Activated naive CD4-positive, alpha-beta T cell treated with anti-CD3 and anti-CD28 coated beads, Interleukin-2, amount 10 ng/mL, durations not matched to agents 7 days and 5 days (primary cell): ENCODE data around the gene LMOD2.
"Not testable (repeated sequence)": the region's sequence is repeated elsewhere in the genome, so short reads cannot be mapped to it uniquely, and the experiment has no call there.

ENCODE experiments used
- CTCF ChIA-PET: fragments of 350-600 bp; sonication (Branson Sonifier 250); formaldehyde crosslinking; loops from one replicate; lab custom pipeline; 2021; ENCODE audit warnings: antibody characterized with exemption; lab: Charles Lee
- DNase-seq: peaks from one replicate; pipeline ENCODE4 v3.0.0-alpha.2; 2020
- H3K27ac Mint-ChIP-seq: one replicate; pipeline ENCODE4 v1.8.0; 2021; ENCODE audit warnings: mild to moderate bottlenecking, moderate library complexity, mixed read lengths
- H3K27me3 Mint-ChIP-seq: one replicate; pipeline ENCODE4 v1.8.0; 2021; ENCODE audit warnings: mild to moderate bottlenecking, mixed read lengths
- H3K36me3 Mint-ChIP-seq: one replicate; pipeline ENCODE4 v1.8.0; 2021; ENCODE audit warnings: mixed read lengths
- H3K4me1 Mint-ChIP-seq: one replicate; pipeline ENCODE4 v1.8.0; 2021; ENCODE audit warnings: mixed read lengths
- H3K4me3 Mint-ChIP-seq: one replicate; pipeline ENCODE4 v1.8.0; 2021; ENCODE audit warnings: mild to moderate bottlenecking, moderate library complexity, mixed read lengths
- H3K9me3 Mint-ChIP-seq: one replicate; pipeline ENCODE4 v1.8.0; 2021; ENCODE audit warnings: mixed read lengths

LMOD2 gene

DNA sequence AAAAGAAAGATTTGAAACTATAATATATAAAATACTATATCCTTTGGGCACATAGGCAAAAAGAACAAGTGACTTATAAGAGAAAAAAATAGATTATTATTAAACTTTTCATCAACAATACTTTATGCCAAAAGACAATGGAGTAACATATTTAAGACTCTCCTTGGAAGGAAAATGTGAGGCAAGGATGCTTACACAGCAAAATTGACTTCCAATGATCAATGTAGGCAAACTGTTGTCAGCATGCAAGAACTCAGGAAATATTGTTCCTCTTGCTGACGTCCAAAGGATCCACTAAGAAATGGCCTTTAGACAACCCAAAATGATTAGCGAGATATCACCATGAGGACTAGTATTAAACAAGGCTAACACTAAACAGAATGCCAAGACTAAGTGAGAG is 22.9 kb upstream of the LMOD2 start:
- Mint-ChIP-seq H3K9me3 (no peaks in the 10 kb centered on the region), H3K4me3 (no peak overlapping the region), H3K4me1 (no peaks in the 10 kb centered on the region), H3K27me3 (peaks cover 8% of the 10 kb centered on the region), H3K36me3 (no peaks in the 10 kb centered on the region), H3K27ac (no peak overlapping the region)
- no peak for DNase-seq
- CTCF ChIA-PET, result no interaction called here

DNA sequence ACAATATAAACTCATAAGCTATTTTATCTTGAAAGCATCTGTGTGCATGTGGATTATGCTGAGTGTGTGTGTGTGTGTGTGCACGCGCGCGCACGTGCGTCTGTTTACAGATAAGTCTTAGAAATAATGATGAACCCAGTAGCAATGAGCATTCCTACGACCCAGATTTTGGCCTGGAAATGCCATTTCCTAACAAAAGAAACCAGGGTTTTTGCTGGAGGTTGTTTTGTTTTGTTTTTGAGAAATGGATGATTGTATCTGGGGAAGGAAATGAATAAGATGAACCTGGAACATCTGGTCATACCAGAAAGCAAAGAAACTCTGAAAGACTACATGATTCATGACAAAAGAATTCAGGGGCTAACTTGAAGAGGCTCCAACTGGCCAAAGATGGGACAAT is 22.1 kb upstream of the LMOD2 start:
- Mint-ChIP-seq H3K9me3 (no peaks in the 10 kb centered on the region), H3K27ac (no peak overlapping the region), H3K27me3 (peaks cover 12% of the 10 kb centered on the region), H3K4me3 (no peak overlapping the region), H3K4me1 (no peaks in the 10 kb centered on the region), H3K36me3 (no peaks in the 10 kb centered on the region)
- CTCF ChIA-PET, result no interaction called here
- no peak for DNase-seq

DNA sequence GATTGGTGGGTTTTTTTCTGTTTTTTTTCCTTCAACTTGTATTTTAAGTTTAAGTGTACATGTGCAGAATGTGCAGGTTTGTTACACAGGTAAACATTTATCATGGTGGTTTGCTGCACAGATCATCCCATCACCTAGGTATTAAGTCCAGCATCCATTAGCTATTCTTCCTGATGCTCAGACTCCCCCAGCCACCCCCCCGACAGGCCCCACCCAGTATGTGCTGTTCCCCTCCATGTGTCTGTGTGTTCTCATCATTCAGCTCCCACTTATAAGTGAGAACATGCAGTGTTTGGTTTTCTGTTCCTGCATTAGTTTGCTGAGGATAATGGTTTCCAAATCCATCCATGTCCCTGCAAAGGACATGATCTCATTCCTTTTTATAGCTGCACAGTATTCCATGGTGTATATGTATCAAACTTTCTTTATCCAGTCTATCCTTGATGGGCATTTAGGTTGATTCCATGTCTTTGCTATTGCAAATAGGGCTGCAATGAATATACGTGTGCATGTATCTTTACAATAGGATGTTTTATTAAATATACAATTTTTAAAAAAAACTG is 21.6 kb upstream of the LMOD2 start:
- H3K27ac Mint-ChIP-seq, H3K36me3 Mint-ChIP-seq, H3K4me1 Mint-ChIP-seq, H3K4me3 Mint-ChIP-seq, DNase-seq, H3K9me3 Mint-ChIP-seq: not testable (repeated sequence)
- CTCF ChIA-PET, result interaction anchor here (1.0 kb wide), 1 partner anchor 10 kb away, joined by 5 read pairs; no protein-coding TSS in a partner anchor
- peaks cover 15% of the 10 kb centered on the region for H3K27me3 Mint-ChIP-seq

DNA sequence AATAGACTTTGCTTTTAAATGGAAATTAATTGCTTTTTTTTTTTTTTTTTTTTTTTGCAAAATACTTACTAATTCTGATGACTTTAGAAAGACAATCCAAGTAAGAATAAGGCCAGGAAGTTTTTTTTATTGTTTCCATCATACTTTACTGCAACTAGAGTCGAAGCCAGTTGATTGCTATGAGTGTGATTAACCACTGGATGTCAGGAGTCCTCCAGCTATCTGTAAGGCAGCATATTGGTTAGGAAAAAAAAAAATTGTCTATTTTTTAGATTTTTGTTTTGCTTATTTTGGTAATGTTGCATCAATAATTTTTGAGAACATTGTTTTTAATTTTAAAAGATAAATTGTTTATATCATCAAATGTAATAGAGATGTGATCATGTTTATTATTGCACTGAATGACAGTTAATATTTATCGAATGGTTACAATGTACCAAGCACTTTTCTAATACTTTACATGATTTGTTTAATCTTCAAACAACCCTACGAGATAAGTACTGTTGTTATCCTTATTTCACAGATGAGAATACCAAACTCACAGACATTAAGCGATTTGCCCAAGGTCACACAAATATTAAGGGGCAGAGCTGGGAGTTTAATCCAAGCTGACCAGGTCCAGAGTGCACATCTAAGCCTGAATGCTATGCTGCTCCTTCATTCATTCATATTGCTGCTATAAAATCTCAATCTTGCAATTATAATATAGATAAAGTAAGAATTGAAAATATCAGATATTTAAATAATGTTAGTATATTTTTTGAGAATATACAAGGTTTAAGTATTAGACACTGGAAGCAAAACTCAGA is 19.9 kb upstream of the LMOD2 start:
- H3K27me3 Mint-ChIP-seq, result peaks cover 15% of the 10 kb centered on the region
- CTCF ChIA-PET, result interaction anchor here (1.0 to 1.4 kb wide), 3 partner anchors 11 to 237 kb away, joined by 3 to 6 read pairs (median 3); no protein-coding TSS in a partner anchor
- no peaks in the 10 kb centered on the region for H3K36me3 Mint-ChIP-seq
- no peaks in the 10 kb centered on the region for H3K4me1 Mint-ChIP-seq
- no peak for DNase-seq
- H3K27ac Mint-ChIP-seq, result no peak overlapping the region
- H3K4me3 Mint-ChIP-seq, result no peak overlapping the region
- H3K9me3 Mint-ChIP-seq, result no peaks in the 10 kb centered on the region

DNA sequence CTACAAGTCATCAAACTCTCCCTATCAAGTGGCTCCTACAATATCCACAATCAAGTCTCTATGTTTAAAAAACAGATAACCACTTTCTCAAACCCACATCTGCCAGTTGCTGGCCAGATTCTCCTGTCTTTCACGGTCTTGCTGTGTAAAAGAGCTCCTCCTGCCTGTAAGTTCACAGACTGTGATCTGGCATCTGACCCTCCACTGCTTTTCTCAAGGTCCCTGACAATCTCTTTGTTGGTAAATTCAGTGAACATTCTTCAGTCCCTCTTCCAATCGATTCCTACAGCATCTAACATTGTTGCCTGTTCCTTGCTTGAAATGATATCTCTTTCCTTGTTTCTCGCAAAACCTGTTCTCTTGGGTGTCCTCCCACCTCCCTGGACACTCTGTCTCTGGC is 18.5 kb upstream of the LMOD2 start:
- no peak overlapping the region for H3K4me3 Mint-ChIP-seq
- no peaks in the 10 kb centered on the region for H3K9me3 Mint-ChIP-seq
- CTCF ChIA-PET, result no interaction called here
- no peaks in the 10 kb centered on the region for H3K36me3 Mint-ChIP-seq
- no peak overlapping the region for H3K27ac Mint-ChIP-seq
- no peak for DNase-seq
- H3K4me1 Mint-ChIP-seq, result no peaks in the 10 kb centered on the region
- peaks cover 15% of the 10 kb centered on the region for H3K27me3 Mint-ChIP-seq

DNA sequence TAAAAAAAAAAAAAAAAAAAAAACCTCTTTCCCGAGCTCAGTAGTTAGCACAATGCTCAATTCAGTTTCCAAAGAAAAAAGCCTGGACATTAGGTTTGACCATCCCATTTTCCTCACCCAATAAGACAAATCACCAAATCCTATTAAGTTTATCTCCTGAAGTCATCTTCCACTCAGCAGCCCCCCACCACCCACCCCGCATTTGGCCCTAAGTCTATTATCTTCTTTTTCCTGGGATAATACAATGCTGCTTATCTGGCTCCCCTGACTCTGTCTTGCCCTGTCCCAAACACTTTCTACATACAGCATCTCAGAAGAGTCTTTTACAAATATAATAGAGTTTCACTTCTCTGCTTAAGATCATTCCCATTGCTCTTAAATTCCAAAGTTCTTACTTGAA is 17.8 kb upstream of the LMOD2 start:
- H3K4me1 Mint-ChIP-seq, result no peaks in the 10 kb centered on the region
- H3K4me3 Mint-ChIP-seq, result no peak overlapping the region
- H3K27me3 Mint-ChIP-seq, result peaks cover 15% of the 10 kb centered on the region
- H3K27ac Mint-ChIP-seq, result no peak overlapping the region
- H3K36me3 Mint-ChIP-seq, result no peaks in the 10 kb centered on the region
- H3K9me3 Mint-ChIP-seq, result no peaks in the 10 kb centered on the region
- CTCF ChIA-PET, result no interaction called here
- no peak for DNase-seq

DNA sequence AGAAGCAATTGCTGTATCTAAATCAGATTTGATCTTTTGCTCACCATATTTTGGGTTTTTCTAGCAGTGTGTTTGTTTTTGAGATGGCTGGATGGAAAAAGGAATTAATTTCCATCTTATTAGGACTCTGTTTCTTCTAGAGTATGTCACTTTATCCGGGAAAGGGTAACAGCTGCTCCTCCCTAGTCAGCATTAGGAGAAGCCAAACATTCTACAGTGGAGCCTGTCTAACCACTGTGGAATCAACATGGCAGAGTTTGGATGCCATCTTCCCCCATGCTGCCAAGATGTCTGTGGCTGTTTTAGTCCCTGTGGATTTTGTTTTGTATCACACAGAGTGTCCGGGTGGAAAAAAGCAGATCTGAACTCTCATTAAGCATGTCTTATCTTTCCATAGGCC is 16.0 kb upstream of the LMOD2 start:
- Mint-ChIP-seq H3K27me3 (peaks cover 22% of the 10 kb centered on the region), H3K4me1 (no peaks in the 10 kb centered on the region)

DNA sequence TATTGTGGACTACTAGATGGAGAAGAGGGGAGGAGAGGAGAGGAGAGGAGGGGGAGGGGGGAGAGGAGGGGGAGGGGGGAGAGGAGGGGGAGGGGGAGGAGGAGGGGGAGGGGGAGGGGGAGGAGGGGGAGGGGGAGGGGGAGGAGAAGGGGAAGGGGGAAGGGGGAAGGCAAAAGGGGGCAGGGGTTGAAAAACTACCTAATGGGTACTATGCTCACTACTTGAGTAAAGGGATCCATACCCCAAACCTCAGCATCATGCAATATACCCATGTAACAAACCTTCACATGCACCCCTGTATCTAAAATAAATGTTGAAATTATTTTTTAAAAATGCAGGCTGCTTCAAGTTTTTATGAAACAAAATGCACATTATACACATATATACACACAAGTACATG is 15.1 kb upstream of the LMOD2 start:
- H3K27me3 Mint-ChIP-seq, result peaks cover 22% of the 10 kb centered on the region
- no peak overlapping the region for H3K4me3 Mint-ChIP-seq
- no peak overlapping the region for H3K27ac Mint-ChIP-seq
- CTCF ChIA-PET, result no interaction called here
- no peaks in the 10 kb centered on the region for H3K36me3 Mint-ChIP-seq
- H3K4me1 Mint-ChIP-seq, result no peaks in the 10 kb centered on the region
- H3K9me3 Mint-ChIP-seq, result no peaks in the 10 kb centered on the region
- no peak for DNase-seq

More for the DNA sequence above, 16.0 kb upstream of the LMOD2 start:
- CTCF ChIA-PET, result interaction anchor here (1.3 kb wide), 1 partner anchor 9 kb away, joined by 3 read pairs; no protein-coding TSS in a partner anchor
- Mint-ChIP-seq H3K9me3 (no peaks in the 10 kb centered on the region), H3K4me3 (no peak overlapping the region), H3K27ac (no peak overlapping the region), H3K36me3 (no peaks in the 10 kb centered on the region)
- DNase-seq, result no peak

DNA sequence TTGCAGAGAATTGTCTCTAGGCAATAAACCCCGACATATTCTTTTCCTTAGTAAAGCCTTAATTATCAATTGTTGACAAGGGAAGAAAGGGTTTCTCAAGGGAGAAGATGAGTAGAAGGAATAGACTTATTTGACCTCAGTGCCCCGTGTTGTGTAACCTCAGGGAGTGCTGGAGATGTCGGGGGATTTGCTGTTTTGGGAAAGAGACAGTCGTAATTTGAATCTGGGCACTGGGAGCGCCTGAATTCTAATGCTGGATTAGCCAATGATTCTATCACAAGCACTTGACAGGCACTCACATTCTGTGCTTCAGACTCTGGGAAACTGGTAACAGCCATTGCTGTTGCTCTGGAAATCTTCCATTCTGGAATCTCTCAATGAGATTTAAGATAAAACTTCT is 13.8 kb upstream of the LMOD2 start:
- CTCF ChIA-PET, result no interaction called here

DNA sequence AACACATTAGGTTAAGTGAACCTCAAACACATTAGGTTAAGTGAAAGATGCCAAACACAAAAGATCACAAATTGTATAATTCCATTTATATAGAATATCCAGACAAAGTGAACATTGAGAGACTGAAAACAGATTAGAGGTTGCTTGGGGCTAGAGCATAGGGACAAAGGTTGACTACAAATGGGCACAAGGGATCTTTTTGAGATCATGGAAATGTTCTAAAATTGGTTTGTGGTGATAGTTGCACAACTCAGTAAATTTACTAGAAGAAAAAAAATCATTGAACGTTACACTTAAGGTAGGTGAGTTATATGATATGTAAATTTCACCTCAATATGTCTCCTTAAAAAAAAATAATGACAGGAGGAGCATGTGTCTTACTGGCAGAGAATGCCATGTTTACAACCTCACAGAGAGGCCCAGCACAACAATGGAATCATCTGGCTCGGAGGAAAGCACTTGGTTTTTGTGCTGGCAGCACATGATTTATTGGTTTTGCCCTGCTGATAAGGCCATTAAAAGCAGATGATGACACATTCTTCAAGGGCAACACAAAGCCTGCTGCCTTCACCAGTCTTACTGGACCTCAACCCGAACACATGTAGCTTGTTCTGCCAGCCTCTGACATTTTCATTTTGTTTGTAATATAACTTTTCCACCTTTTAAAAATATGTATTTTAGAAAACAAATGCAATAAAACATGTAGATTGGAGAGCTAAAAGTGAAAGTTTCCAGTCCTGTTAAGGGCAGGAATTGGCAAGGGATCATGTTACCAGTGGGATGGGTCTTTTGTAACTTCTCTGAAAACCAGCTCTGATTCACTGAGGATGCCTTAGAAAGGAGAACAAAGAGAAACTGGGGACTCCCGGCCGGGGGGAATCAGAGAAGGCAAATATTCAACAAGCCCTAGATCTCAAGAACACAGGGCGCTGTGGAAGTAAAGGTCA is 11.9 kb upstream of the LMOD2 start:
- Mint-ChIP-seq H3K4me1 (no peaks in the 10 kb centered on the region), H3K27ac (no peak overlapping the region), H3K36me3 (no peaks in the 10 kb centered on the region), H3K4me3 (no peak overlapping the region), H3K9me3 (no peaks in the 10 kb centered on the region), H3K27me3 (peaks cover 8% of the 10 kb centered on the region)
- CTCF ChIA-PET, result interaction anchor here (1.1 kb wide), 1 partner anchor 149 kb away, joined by 3 read pairs; no protein-coding TSS in a partner anchor
- DNase-seq, result no peak

More for the DNA sequence above, 13.8 kb upstream of the LMOD2 start:
- no peak for DNase-seq
- Mint-ChIP-seq H3K27ac (no peak overlapping the region), H3K4me3 (no peak overlapping the region), H3K36me3 (no peaks in the 10 kb centered on the region), H3K9me3 (no peaks in the 10 kb centered on the region), H3K4me1 (no peaks in the 10 kb centered on the region), H3K27me3 (peaks cover 22% of the 10 kb centered on the region)

DNA sequence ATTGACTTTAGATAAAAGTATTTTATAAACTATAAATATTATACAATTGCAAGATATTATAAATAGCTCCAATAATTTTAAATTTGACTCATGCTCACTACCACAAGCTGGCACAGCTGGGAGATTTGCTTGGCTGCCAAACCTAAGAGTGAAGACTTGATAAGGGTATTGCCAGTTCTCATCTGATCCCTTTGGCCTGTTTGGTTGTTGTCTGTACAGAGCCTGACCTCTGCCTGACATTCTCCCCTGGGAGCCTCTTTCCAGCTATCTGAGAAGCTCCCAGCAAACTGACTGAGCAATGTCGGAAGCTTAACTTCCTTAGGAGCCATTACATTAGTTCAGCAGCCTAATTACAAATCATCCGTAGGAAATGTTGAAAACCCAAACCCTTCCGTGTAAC is 10.2 kb upstream of the LMOD2 start:
- H3K27me3 Mint-ChIP-seq, result peaks cover 8% of the 10 kb centered on the region
- no peaks in the 10 kb centered on the region for H3K9me3 Mint-ChIP-seq
- CTCF ChIA-PET, result interaction anchor here (0.9 kb wide), 1 partner anchor 227 kb away, joined by 3 read pairs; no protein-coding TSS in a partner anchor
- H3K36me3 Mint-ChIP-seq, result no peaks in the 10 kb centered on the region
- no peak overlapping the region for H3K4me3 Mint-ChIP-seq
- no peak for DNase-seq
- no peaks in the 10 kb centered on the region for H3K4me1 Mint-ChIP-seq
- no peak overlapping the region for H3K27ac Mint-ChIP-seq

DNA sequence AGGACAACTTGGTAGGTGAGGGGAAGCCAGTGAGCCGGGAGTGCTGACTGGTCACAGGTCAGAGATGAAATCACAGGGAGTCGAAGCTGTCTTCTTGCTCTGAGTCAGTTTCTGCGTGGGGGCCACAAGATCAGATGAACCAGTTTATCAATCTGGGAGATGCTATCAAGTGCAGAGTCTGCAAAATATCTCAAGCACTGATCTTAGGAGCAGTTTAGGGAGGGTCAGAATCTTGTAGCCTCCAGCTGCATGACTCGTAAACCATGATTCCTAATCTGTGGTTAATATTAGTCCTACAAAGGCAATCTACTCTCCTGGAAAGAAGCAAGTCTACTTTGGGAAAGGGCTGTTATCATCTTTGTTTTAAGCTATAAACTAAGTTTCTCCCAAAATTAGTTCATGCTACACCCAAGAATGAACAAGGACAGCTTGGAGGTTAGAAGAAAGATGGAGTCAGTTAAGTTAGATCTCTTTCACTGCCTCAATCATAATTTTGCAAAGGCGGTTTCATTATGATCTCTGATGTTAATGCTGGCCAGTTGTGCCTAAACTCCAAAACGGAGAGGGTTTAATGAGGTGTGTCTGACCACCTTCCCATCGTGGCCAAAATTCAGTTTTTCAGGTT is 8.4 kb upstream of the LMOD2 start:
- CTCF ChIA-PET, result interaction anchor here (1.3 kb wide), 1 partner anchor 52 kb away, joined by 3 read pairs; no protein-coding TSS in a partner anchor
- peaks cover 11% of the 10 kb centered on the region for H3K27me3 Mint-ChIP-seq
- no peak overlapping the region for H3K27ac Mint-ChIP-seq
- H3K9me3 Mint-ChIP-seq, result no peaks in the 10 kb centered on the region
- H3K4me3 Mint-ChIP-seq, result no peak overlapping the region
- no peak for DNase-seq
- no peaks in the 10 kb centered on the region for H3K4me1 Mint-ChIP-seq
- H3K36me3 Mint-ChIP-seq, result no peaks in the 10 kb centered on the region

DNA sequence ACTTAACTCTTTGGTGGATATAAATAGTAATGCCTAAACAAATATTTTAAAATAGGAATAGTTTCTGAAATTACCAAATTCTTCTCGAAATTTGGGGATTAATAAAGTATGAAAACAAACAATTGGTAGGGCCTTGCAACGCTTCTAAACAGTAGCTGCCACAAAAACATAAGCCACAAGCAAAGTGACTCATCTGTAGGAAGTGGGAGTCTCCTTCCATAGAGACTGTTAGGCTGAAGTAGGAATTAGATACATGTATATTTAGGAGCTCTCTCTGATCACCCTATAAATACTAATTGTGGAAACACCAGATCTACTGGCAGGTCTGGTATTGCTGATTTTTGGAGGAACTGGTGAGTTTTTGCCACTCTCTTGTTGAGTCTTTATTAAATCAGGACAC is 5.7 kb upstream of the LMOD2 start:
- Mint-ChIP-seq H3K27me3 (peaks cover 4% of the 10 kb centered on the region), H3K4me1 (no peaks in the 10 kb centered on the region), H3K4me3 (no peak overlapping the region), H3K9me3 (no peaks in the 10 kb centered on the region), H3K27ac (no peak overlapping the region), H3K36me3 (no peaks in the 10 kb centered on the region)
- no peak for DNase-seq
- CTCF ChIA-PET, result no interaction called here

DNA sequence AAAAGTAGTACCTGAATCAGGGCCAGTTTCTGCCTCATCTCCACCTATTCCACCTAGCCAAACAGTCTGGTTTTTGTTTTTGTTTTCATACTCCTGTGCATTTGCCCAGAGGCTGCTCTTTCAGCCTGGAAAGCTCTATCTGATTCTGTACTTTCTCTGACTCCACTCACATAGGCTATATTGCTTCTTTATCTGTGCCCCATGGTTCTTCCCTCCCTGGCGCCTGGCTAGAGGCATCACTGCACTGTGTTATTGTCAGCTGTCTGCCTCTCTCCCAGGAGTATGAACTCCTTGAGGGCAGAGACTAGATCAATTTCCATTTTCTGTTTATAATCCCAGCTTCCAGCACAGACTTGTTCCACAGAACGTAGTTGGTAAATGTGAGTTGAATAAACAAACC is 5.1 kb upstream of the LMOD2 start:
- no peaks in the 10 kb centered on the region for H3K4me1 Mint-ChIP-seq
- no peaks in the 10 kb centered on the region for H3K36me3 Mint-ChIP-seq
- H3K9me3 Mint-ChIP-seq, result no peaks in the 10 kb centered on the region
- H3K4me3 Mint-ChIP-seq, result no peak overlapping the region
- DNase-seq, result no peak
- CTCF ChIA-PET, result no interaction called here
- H3K27ac Mint-ChIP-seq, result no peak overlapping the region
- H3K27me3 Mint-ChIP-seq, result peaks cover 5% of the 10 kb centered on the region
